Smooth muscle cell (in vitro differentiated cells): ENCODE data around the gene NCOA1. TPM values are rescaled to one million over a fixed set of nuclear protein-coding genes. Genes with fewer than 3 reads are reported as not detected.

ENCODE experiments used
- DNase-seq: peaks from one replicate; lab custom pipeline; 2025; ENCODE audit not compliant: unreplicated experiment; lab: John Stamatoyannopoulos, UW
- H2AFZ ChIP-seq: fragments of 200-600 bp; sonication (generic); 2 replicates; pipeline ENCODE4 v1.6.0; 2016; ENCODE audit warnings: antibody characterized with exemption, low read depth, mild to moderate bottlenecking
- H3F3A ChIP-seq: fragments of 200-600 bp; sonication (generic); 2 replicates; pipeline ENCODE4 v1.6.0; 2017; ENCODE audit warnings: antibody characterized with exemption, low read depth
- H3K27ac ChIP-seq: fragments of 200-600 bp; sonication (generic); 2 replicates; pipeline ENCODE4 v1.5.1; 2016; ENCODE audit warnings: low read depth, mild to moderate bottlenecking
- H3K27me3 ChIP-seq: fragments of 200-600 bp; sonication (generic); 2 replicates; pipeline ENCODE4 v1.6.1; 2016; ENCODE audit warnings: low read depth, mild to moderate bottlenecking
- H3K36me3 ChIP-seq: fragments of 200-600 bp; sonication (generic); 2 replicates; pipeline ENCODE4 v1.5.1; 2016; ENCODE audit warnings: low read depth
- H3K4me1 ChIP-seq: fragments of 200-600 bp; sonication (generic); 2 replicates; pipeline ENCODE4 v1.5.1; 2016; ENCODE audit warnings: low read depth
- H3K4me2 ChIP-seq: fragments of 200-600 bp; sonication (generic); 2 replicates; pipeline ENCODE4 v1.6.0; 2016; ENCODE audit warnings: mild to moderate bottlenecking
- H3K4me3 ChIP-seq: fragments of 200-600 bp; sonication (generic); 2 replicates; pipeline ENCODE4 v1.5.1; 2016; ENCODE audit warnings: mild to moderate bottlenecking
- H3K79me2 ChIP-seq: fragments of 200-600 bp; sonication (generic); 2 replicates; pipeline ENCODE4 v1.6.0; 2016; ENCODE audit warnings: low read depth, mild to moderate bottlenecking
- H3K9ac ChIP-seq: fragments of 200-600 bp; sonication (generic); 2 replicates; pipeline ENCODE4 v1.6.0; 2016; ENCODE audit warnings: low read depth
- H3K9me3 ChIP-seq: fragments of 200-600 bp; sonication (generic); replicated peaks from 2 replicates; pipeline ENCODE4 v1.5.1; 2016; ENCODE audit warnings: low read depth
- H4K20me1 ChIP-seq: fragments of 200-600 bp; sonication (generic); 2 replicates; pipeline ENCODE4 v1.6.0; 2016; ENCODE audit warnings: low read depth
- WGBS: methylation state at CpG from one replicate; pipeline ENCODE4 v1.1.7; 2016; ENCODE audit warnings: low lambda C conversion rate; 5-methylcytosine and 5-hydroxymethylcytosine counted together
- polyA plus RNA-seq: library from polyadenylated mRNA; unstranded; fragments of >200 nt; fragmentation: Nextera tagmentation; extraction: Ambion mirVana; gene quantifications from 2 replicates; pipeline ENCODE4 v1.2.1, GENCODE V29; 2016
- total RNA-seq: library from RNA; depleted of rRNA; stranded (reverse); fragments of >200 nt; gene quantifications from 2 replicates; pipeline ENCODE4 v1.2.3, GENCODE V29; 2014
- TF ChIP-seq, protein P1 (sequence below): fragments of 200-600 bp; sonication (generic); IDR thresholded peaks from 2 replicates; pipeline ENCODE4 v1.5.1; 2017; ENCODE audit warnings: borderline replicate concordance, mild to moderate bottlenecking, antibody characterized with exemption; ENCODE audit not compliant: insufficient read depth, poor library complexity, severe bottlenecking

NCOA1 gene
- total and polyA plus RNA-seq, 2 experiments from 2014 or later, result 8.5 to 21.0 TPM

GRCh38 chr2:24472416-24472815 lies 18.6 kb upstream of the NCOA1 start:
- no peak overlapping the region for H3K4me2 ChIP-seq
- no peaks in the 10 kb centered on the region for H3K9me3 ChIP-seq
- no peak overlapping the region for H2AFZ ChIP-seq
- no peak for DNase-seq
- WGBS, result 100% methylated on average over 1 of the region's 1 CpG
- no peak overlapping the region for H3K9ac ChIP-seq
- no peaks in the 10 kb centered on the region for H3K4me1 ChIP-seq
- no peaks in the 10 kb centered on the region for H3K36me3 ChIP-seq
- no peaks in the 10 kb centered on the region for H3K27me3 ChIP-seq
- no peaks in the 10 kb centered on the region for H3K79me2 ChIP-seq
- TF ChIP-seq, protein P1, sequence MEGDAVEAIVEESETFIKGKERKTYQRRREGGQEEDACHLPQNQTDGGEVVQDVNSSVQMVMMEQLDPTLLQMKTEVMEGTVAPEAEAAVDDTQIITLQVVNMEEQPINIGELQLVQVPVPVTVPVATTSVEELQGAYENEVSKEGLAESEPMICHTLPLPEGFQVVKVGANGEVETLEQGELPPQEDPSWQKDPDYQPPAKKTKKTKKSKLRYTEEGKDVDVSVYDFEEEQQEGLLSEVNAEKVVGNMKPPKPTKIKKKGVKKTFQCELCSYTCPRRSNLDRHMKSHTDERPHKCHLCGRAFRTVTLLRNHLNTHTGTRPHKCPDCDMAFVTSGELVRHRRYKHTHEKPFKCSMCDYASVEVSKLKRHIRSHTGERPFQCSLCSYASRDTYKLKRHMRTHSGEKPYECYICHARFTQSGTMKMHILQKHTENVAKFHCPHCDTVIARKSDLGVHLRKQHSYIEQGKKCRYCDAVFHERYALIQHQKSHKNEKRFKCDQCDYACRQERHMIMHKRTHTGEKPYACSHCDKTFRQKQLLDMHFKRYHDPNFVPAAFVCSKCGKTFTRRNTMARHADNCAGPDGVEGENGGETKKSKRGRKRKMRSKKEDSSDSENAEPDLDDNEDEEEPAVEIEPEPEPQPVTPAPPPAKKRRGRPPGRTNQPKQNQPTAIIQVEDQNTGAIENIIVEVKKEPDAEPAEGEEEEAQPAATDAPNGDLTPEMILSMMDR, result no peak
- H4K20me1 ChIP-seq, result no peaks in the 10 kb centered on the region
- H3K4me3 ChIP-seq, result no peak overlapping the region
- H3F3A ChIP-seq, result no peaks in the 10 kb centered on the region
- H3K27ac ChIP-seq, result no peak overlapping the region

DNA sequence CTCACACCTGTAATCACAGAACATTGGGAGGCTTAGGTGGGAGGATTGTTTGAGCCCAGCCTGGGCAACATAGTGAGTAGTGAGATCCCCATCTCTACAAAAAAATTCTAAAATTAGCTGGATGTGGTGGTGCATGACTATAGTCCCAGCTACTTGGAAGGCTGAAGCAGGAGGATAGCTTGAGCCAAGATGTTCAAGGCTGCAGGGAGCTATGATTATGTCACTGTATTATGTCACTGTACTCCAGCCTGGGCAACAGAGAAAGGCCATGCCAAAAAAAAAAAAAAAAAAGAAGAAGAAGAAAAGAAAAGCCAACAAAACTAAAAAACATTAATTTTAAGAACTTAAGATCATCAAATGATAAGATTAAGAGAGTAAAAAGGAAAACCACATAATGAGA lies 17.4 kb upstream of the NCOA1 start:
- no peaks in the 10 kb centered on the region for H3F3A ChIP-seq
- no peaks in the 10 kb centered on the region for H3K36me3 ChIP-seq
- H3K27ac ChIP-seq, result no peak overlapping the region
- H4K20me1 ChIP-seq, result no peaks in the 10 kb centered on the region
- TF ChIP-seq, protein P1, result no peak
- no peak overlapping the region for H2AFZ ChIP-seq
- H3K9ac ChIP-seq, result no peak overlapping the region
- H3K4me1 ChIP-seq, result no peaks in the 10 kb centered on the region
- no peaks in the 10 kb centered on the region for H3K79me2 ChIP-seq
- H3K9me3 ChIP-seq, result no peaks in the 10 kb centered on the region
- H3K27me3 ChIP-seq, result no peaks in the 10 kb centered on the region
- DNase-seq, result no peak
- H3K4me2 ChIP-seq, result no peak overlapping the region
- H3K4me3 ChIP-seq, result no peak overlapping the region

GRCh38 chr2:24474053-24474452 lies 17.0 kb upstream of the NCOA1 start:
- Histone ChIP-seq H3K27ac (no peak overlapping the region), H3K9me3 (no peaks in the 10 kb centered on the region), H2AFZ (no peak overlapping the region), H3K9ac (no peak overlapping the region), H3K4me2 (no peak overlapping the region), H3K36me3 (no peaks in the 10 kb centered on the region), H4K20me1 (no peaks in the 10 kb centered on the region), H3K4me3 (no peak overlapping the region), H3K27me3 (no peaks in the 10 kb centered on the region), H3F3A (no peaks in the 10 kb centered on the region), H3K79me2 (no peaks in the 10 kb centered on the region), H3K4me1 (no peaks in the 10 kb centered on the region)
- WGBS, result 92% methylated on average over 5 of the region's 5 CpGs
- no peak for DNase-seq
- TF ChIP-seq, protein P1, result no peak

- H2AFZ ChIP-seq, result no peak overlapping the region
- H3F3A ChIP-seq, result no peaks in the 10 kb centered on the region
- no peaks in the 10 kb centered on the region for H3K27me3 ChIP-seq
- H3K9ac ChIP-seq, result no peak overlapping the region
- H3K9me3 ChIP-seq, result no peaks in the 10 kb centered on the region
- no peak for DNase-seq
- H4K20me1 ChIP-seq, result no peaks in the 10 kb centered on the region
- no peaks in the 10 kb centered on the region for H3K36me3 ChIP-seq
- H3K4me2 ChIP-seq, result no peak overlapping the region
- TF ChIP-seq, protein P1, result no peak
- no peak overlapping the region for H3K27ac ChIP-seq
- 77% methylated on average over 6 of the region's 6 CpGs for WGBS
- H3K79me2 ChIP-seq, result no peaks in the 10 kb centered on the region
- no peaks in the 10 kb centered on the region for H3K4me1 ChIP-seq
- no peak overlapping the region for H3K4me3 ChIP-seq
These were observed 13.8 kb upstream of the NCOA1 start for GRCh38 chr2:24477229-24477628.
